K562 (cell line): ENCODE measurements around the gene ABCA1. TPM values are rescaled to one million over a fixed set of nuclear protein-coding genes. Genes with fewer than 3 reads are reported as not detected.

ENCODE experiments used
- CREM ChIP-seq: IDR thresholded peaks from 2 replicates; pipeline ENCODE4 v1.6.1; 2014; ENCODE audit warnings: antibody characterized with exemption, low read depth
- EP300 ChIP-seq: IDR thresholded peaks from 2 replicates; pipeline ENCODE4 v1.6.1; 2012; ENCODE audit warnings: low read length, improper control_type of control experiment
- GATAD2A ChIP-seq: fragments of 450-650 bp; IDR thresholded peaks from 2 replicates; pipeline ENCODE4 v1.6.1; 2017
- HNRNPK ChIP-seq: fragments of 200-400 bp; formaldehyde crosslinking; IDR thresholded peaks from one replicate; pipeline ENCODE4 v1.6.1; 2018; ENCODE audit warnings: mild to moderate bottlenecking, low read depth, low read length; ENCODE audit not compliant: poor library complexity, severe bottlenecking
- ILF3 ChIP-seq: fragments of 450-650 bp; IDR thresholded peaks from 2 replicates; pipeline ENCODE4 v1.6.1; 2018; ENCODE audit warnings: antibody characterized with exemption, mild to moderate bottlenecking, moderate library complexity, borderline replicate concordance
- KHSRP ChIP-seq: fragments of 450-650 bp; IDR thresholded peaks from 2 replicates; pipeline ENCODE4 v1.6.1; 2017
- NR1H2 ChIP-seq: sonication (generic); formaldehyde crosslinking; IDR thresholded peaks from 2 replicates; pipeline ENCODE4 v1.4.0; 2020; ENCODE audit warnings: mild to moderate bottlenecking, missing genetic modification reagents
- RBFOX2 ChIP-seq: fragments of 200-400 bp; formaldehyde crosslinking; IDR thresholded peaks from 2 replicates; pipeline ENCODE4 v1.6.1; 2017; ENCODE audit warnings: low read depth, mild to moderate bottlenecking, low read length, moderate library complexity
- RFX5 ChIP-seq: IDR thresholded peaks from 2 replicates; pipeline ENCODE4 v1.6.1; 2011; ENCODE audit warnings: low read depth, mild to moderate bottlenecking, improper control_type of control experiment, low read length
- RUNX1 ChIP-seq: sonication (generic); IDR thresholded peaks from 2 replicates; pipeline ENCODE4 v1.6.1; 2016; ENCODE audit warnings: antibody characterized with exemption, low read depth
- SRF ChIP-seq, 2 experiments: fragments of 250-450, 450-650 bp in 1 of 2; sonication (Bioruptor Pico) in 1 of 2; sonication (generic) in 1 of 2; formaldehyde crosslinking; IDR thresholded peaks; 2 replicates each; pipeline versions ENCODE4 v1.5.0 to v1.5.1; 2020 to 2022; ENCODE audit warnings: mild to moderate bottlenecking in 1 of 2, missing genetic modification reagents in 1 of 2
- TEAD4 ChIP-seq, 2 experiments: sonication (generic) in 1 of 2; formaldehyde crosslinking in 1 of 2; IDR thresholded peaks; 2 replicates each; pipeline versions ENCODE4 v1.6.1 to v1.8.0; 2012 to 2022; ENCODE audit warnings: borderline replicate concordance in 1 of 2, inconsistent platforms in 1 of 2, low read length in 1 of 2, mild to moderate bottlenecking in 1 of 2, missing genetic modification reagents in 1 of 2
- TFAP4 ChIP-seq: sonication (generic); formaldehyde crosslinking; IDR thresholded peaks from 2 replicates; pipeline ENCODE4 v1.8.0; 2022; ENCODE audit warnings: missing genetic modification reagents, mild to moderate bottlenecking, moderate library complexity, borderline replicate concordance
- WHSC1 ChIP-seq: IDR thresholded peaks from one replicate; pipeline ENCODE4 v1.6.1; 2012; ENCODE audit warnings: low read length, control low read depth, inconsistent platforms
- YY1 ChIP-seq, 3 experiments: IDR thresholded peaks; 2 replicates each; pipeline ENCODE4 v1.6.1; 2011; ENCODE audit warnings: low read length in 2 of 3, mild to moderate bottlenecking in 2 of 3, moderate library complexity in 2 of 3, borderline replicate concordance in 1 of 3, control low read depth in 1 of 3, low read depth in 1 of 3; ENCODE audit not compliant: insufficient read depth in 3 of 3, insufficient replicate concordance in 2 of 3, control insufficient read depth in 1 of 3, insufficient read length in 1 of 3; ENCODE audit errors: extremely low read depth in 1 of 3
- ZBTB1 ChIP-seq: sonication (generic); formaldehyde crosslinking; IDR thresholded peaks from 2 replicates; pipeline ENCODE4 v1.8.1; 2023; ENCODE audit warnings: missing genetic modification reagents, low read depth, mild to moderate bottlenecking, borderline replicate concordance
- ZEB2 ChIP-seq: fragments of 450-650 bp; IDR thresholded peaks from 2 replicates; pipeline ENCODE4 v1.6.1; 2016
- ZNF212 ChIP-seq: fragments of 450-650 bp; formaldehyde crosslinking; IDR thresholded peaks from 2 replicates; pipeline ENCODE4 v1.4.0; 2020; ENCODE audit warnings: mild to moderate bottlenecking
- ZNF217 ChIP-seq: sonication (generic); formaldehyde crosslinking; IDR thresholded peaks from 2 replicates; pipeline ENCODE4 v1.8.0; 2022; ENCODE audit warnings: mild to moderate bottlenecking, missing genetic modification reagents
- ZNF511 ChIP-seq: sonication (generic); formaldehyde crosslinking; IDR thresholded peaks from 2 replicates; pipeline ENCODE4 v1.8.0; 2022; ENCODE audit warnings: mild to moderate bottlenecking, missing genetic modification reagents
- polyA plus RNA-seq, 8 experiments: library from polyadenylated mRNA; depleted of rRNA in 4 of 8; stranded (reverse) in 5 of 8; unstranded in 3 of 8; fragments of >200 nt; fragmentation: Nextera tagmentation in 2 of 8; fragmentation: Illumina TruSeq in 1 of 8; extraction: Ambion mirVana in 2 of 8; extraction: Trizol in 1 of 8; gene quantifications; 2 replicates each; pipeline versions ENCODE4 v1.2.1 to v1.2.3, GENCODE V29; 2011 to 2014; ENCODE audit warnings: inconsistent platforms in 1 of 8, missing spikeins in 1 of 8
- total RNA-seq, 7 experiments: library from RNA; depleted of rRNA in 6 of 7; stranded (reverse); fragments of >200 nt in 6 of 7; fragmentation: Illumina TruSeq in 2 of 7; extraction: Trizol in 2 of 7; gene quantifications; 2 replicates each; pipeline versions ENCODE4 v1.2.1 to v1.2.3, GENCODE V29; 2011 to 2021; ENCODE audit warnings: low replicate concordance in 1 of 7
- TF ChIP-seq, protein P1 (sequence below): fragments of 250-450 bp; sonication (Bioruptor Pico); IDR thresholded peaks from 2 replicates; pipeline ENCODE4 v1.4.0; 2020

ABCA1 gene
- total and polyA plus RNA-seq, 9 of the 15 experiments (the other 6 are each of a cell fraction or from before 2014, with no cell fraction given) = under 0.01 to 0.18 (median 0.02) TPM; not detected in 5

DNA sequence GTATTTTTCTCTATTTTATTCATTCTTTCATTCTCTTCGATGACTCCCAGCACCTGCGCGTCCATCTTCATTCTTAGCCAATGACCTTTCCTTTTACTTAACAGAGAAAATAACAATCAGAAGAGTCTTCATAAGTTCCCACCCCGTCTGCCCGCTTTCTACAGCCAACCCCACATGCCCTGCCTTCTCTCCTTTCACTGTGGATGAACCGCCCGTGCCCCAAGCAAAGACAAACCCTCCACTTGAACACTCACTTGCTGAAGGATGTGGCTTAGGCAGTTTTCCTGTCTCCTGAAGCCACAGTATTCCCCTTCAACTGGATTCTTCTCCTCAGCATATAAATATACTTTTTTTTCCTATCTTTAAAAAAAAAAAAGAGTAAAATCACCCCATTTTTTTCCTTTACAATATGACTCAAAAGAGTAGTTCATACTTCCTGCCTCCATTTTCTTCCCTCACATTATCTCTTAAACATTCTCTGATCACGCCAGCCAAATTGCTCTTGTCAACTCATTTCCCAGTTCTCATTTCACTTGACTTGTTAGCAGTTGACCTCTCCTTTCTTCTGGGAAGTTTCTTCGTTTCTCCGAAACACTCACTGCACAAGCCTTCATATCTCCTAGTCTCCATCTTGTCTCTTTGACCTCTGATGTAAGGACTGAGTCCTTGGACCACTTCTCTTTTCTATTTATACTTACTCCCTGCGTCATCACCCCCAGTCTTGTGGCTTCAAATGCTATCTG is 153.0 kb downstream of the ABCA1 start (continued):
- TF ChIP-seq WHSC1 = no peak
- peak in 2 of 3 experiments; percentile 21 to 63 for TF ChIP-seq YY1 (IDR thresholded peaks at IDR 0.05; ENCODE audit: borderline replicate concordance in 1 of 3, control insufficient read depth in 1 of 3, extremely low read depth in 1 of 3, insufficient read depth in 3 of 3, insufficient read length in 1 of 3, insufficient replicate concordance in 2 of 3, low read depth in 1 of 3, low read length in 2 of 3)
- peak; percentile 21; the same call in 1 of the 2 replicates for TF ChIP-seq GATAD2A
- TF ChIP-seq ZNF212 (CRISPR knock-in tag) = no peak
- TF ChIP-seq KHSRP = peak; percentile 29; the same call in 1 of the 2 replicates
- TF ChIP-seq ILF3 = no peak
- TF ChIP-seq RFX5 = no peak
- TF ChIP-seq EP300 = peak; percentile 88
- no peak for TF ChIP-seq NR1H2 (CRISPR knock-in tag)
- 0 out of 2 replicates have a peak, but pooled peaks have one; percentile 32 for TF ChIP-seq RBFOX2
- TF ChIP-seq ZNF217 (CRISPR knock-in tag) = no peak
- TF ChIP-seq, protein P1, sequence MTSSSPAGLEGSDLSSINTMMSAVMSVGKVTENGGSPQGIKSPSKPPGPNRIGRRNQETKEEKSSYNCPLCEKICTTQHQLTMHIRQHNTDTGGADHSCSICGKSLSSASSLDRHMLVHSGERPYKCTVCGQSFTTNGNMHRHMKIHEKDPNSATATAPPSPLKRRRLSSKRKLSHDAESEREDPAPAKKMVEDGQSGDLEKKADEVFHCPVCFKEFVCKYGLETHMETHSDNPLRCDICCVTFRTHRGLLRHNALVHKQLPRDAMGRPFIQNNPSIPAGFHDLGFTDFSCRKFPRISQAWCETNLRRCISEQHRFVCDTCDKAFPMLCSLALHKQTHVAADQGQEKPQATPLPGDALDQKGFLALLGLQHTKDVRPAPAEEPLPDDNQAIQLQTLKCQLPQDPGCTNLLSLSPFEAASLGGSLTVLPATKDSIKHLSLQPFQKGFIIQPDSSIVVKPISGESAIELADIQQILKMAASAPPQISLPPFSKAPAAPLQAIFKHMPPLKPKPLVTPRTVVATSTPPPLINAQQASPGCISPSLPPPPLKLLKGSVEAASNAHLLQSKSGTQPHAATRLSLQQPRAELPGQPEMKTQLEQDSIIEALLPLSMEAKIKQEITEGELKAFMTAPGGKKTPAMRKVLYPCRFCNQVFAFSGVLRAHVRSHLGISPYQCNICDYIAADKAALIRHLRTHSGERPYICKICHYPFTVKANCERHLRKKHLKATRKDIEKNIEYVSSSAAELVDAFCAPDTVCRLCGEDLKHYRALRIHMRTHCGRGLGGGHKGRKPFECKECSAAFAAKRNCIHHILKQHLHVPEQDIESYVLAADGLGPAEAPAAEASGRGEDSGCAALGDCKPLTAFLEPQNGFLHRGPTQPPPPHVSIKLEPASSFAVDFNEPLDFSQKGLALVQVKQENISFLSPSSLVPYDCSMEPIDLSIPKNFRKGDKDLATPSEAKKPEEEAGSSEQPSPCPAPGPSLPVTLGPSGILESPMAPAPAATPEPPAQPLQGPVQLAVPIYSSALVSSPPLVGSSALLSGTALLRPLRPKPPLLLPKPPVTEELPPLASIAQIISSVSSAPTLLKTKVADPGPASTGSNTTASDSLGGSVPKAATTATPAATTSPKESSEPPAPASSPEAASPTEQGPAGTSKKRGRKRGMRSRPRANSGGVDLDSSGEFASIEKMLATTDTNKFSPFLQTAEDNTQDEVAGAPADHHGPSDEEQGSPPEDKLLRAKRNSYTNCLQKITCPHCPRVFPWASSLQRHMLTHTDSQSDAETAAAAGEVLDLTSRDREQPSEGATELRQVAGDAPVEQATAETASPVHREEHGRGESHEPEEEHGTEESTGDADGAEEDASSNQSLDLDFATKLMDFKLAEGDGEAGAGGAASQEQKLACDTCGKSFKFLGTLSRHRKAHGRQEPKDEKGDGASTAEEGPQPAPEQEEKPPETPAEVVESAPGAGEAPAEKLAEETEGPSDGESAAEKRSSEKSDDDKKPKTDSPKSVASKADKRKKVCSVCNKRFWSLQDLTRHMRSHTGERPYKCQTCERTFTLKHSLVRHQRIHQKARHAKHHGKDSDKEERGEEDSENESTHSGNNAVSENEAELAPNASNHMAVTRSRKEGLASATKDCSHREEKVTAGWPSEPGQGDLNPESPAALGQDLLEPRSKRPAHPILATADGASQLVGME (CRISPR knock-in tag) = peak; percentile 92; the same call in 1 of the 2 replicates
- peak; percentile 77; the same call in 1 of the 2 replicates for TF ChIP-seq TEAD4 (IDR thresholded peaks at IDR 0.05; ENCODE audit: low read length)
- no peak for TF ChIP-seq TEAD4 (CRISPR knock-in tag; IDR thresholded peaks at IDR 0.05; ENCODE audit: borderline replicate concordance)
- TF ChIP-seq ZEB2 = peak; percentile 89
- no peak for TF ChIP-seq RUNX1
- no peak for TF ChIP-seq ZBTB1 (CRISPR knock-in tag)
- no peak for TF ChIP-seq ZNF511 (CRISPR knock-in tag)
- TF ChIP-seq SRF (CRISPR knock-in tag; IDR thresholded peaks at IDR 0.05) = no peak
- TF ChIP-seq HNRNPK = no peak
- no peak for TF ChIP-seq TFAP4 (CRISPR knock-in tag)
- peak; percentile 94 for TF ChIP-seq CREM
